HEK293 (cell line): Measurements from ENCODE around the gene GPATCH3.

Experiments used
- CTCF ChIA-PET: fragments of 350-600 bp; formaldehyde crosslinking; extraction: SDS; loops from one replicate; lab custom pipeline; 2021; ENCODE audit warnings: antibody characterized with exemption; lab: Yijun Ruan, JAX
- POLR2A ChIA-PET: fragments of 300-600 bp; formaldehyde crosslinking; extraction: SDS; loops from one replicate; lab custom pipeline; 2020; ENCODE audit warnings: antibody characterized with exemption, inconsistent platforms; lab: Yijun Ruan, JAX
- H3K27ac ChIP-seq: fragments of 200-500 bp; sonication (Bioruptor generic); 2 replicates; pipeline ENCODE4 v1.5.1; 2014; ENCODE audit warnings: low read depth, low read length, control low read depth, inconsistent platforms; ENCODE audit errors: extremely low read depth
- H3K36me3 ChIP-seq, 2 experiments: fragments of 200-500 bp in 1 of 2; sonication (Bioruptor generic) in 1 of 2; 1 replicate in 1 of 2; 2 replicates in 1 of 2; pipeline ENCODE4 v1.5.1; 2014 to 2017; ENCODE audit warnings: inconsistent platforms in 2 of 2, low read length in 2 of 2; ENCODE audit not compliant: control insufficient read depth in 2 of 2, insufficient read depth in 1 of 2
- H3K4me1 ChIP-seq: fragments of 200-500 bp; sonication (Bioruptor generic); 2 replicates; pipeline ENCODE4 v1.5.1; 2014; ENCODE audit warnings: mild to moderate bottlenecking, low read length, inconsistent platforms; ENCODE audit not compliant: control insufficient read depth, insufficient read depth
- H3K4me3 ChIP-seq: 2 replicates; pipeline ENCODE4 v1.5.1; 2011; ENCODE audit warnings: low read depth, mild to moderate bottlenecking, control low read depth, low read length, moderate library complexity
- H3K9me3 ChIP-seq: fragments of 200-500 bp; sonication (Bioruptor generic); 2 replicates; pipeline ENCODE4 v1.5.1; 2014; ENCODE audit warnings: low read depth, low read length, inconsistent platforms; ENCODE audit not compliant: control insufficient read depth, insufficient read depth
- GLI2 ChIP-seq: fragments of 450-650 bp; formaldehyde crosslinking; IDR thresholded peaks from 2 replicates; pipeline ENCODE4; 2017; ENCODE audit warnings: missing biosample characterization, missing genetic modification characterization, low read depth, borderline replicate concordance
- GLI4 ChIP-seq: fragments of 450-650 bp; formaldehyde crosslinking; IDR thresholded peaks from 2 replicates; pipeline ENCODE4 v1.5.1; 2016; ENCODE audit warnings: missing biosample characterization, missing genetic modification characterization
- KLF1 ChIP-seq: fragments of 450-650 bp; formaldehyde crosslinking; IDR thresholded peaks from 2 replicates; pipeline ENCODE4 v1.5.1; 2016; ENCODE audit warnings: missing biosample characterization, missing genetic modification characterization
- MEIS1 ChIP-seq: sonication (generic); formaldehyde crosslinking; IDR thresholded peaks from 2 replicates; pipeline ENCODE4 v1.8.1; 2022; ENCODE audit warnings: missing genetic modification reagents, mild to moderate bottlenecking, borderline replicate concordance
- OSR2 ChIP-seq: fragments of 450-650 bp; formaldehyde crosslinking; IDR thresholded peaks from 2 replicates; pipeline ENCODE4 v1.5.1; 2016; ENCODE audit warnings: missing biosample characterization, missing genetic modification characterization
- TRIM28 ChIP-seq: IDR thresholded peaks from 2 replicates; pipeline ENCODE4 v1.6.1; 2011; ENCODE audit warnings: low read length, control low read depth, borderline replicate concordance
- ZBTB6 ChIP-seq: fragments of 450-650 bp; formaldehyde crosslinking; IDR thresholded peaks from 2 replicates; pipeline ENCODE4 v1.5.1; 2017; ENCODE audit warnings: missing biosample characterization, missing genetic modification characterization
- ZBTB7A ChIP-seq: fragments of 450-650 bp; formaldehyde crosslinking; IDR thresholded peaks from 2 replicates; pipeline ENCODE4 v1.5.1; 2016; ENCODE audit warnings: low read depth, missing biosample characterization, missing genetic modification characterization
- ZNF174 ChIP-seq: fragments of 450-650 bp; formaldehyde crosslinking; IDR thresholded peaks from 2 replicates; pipeline ENCODE4 v1.5.0; 2017; ENCODE audit warnings: missing biosample characterization, mild to moderate bottlenecking, missing genetic modification characterization
- ZNF202 ChIP-seq: fragments of 450-650 bp; formaldehyde crosslinking; IDR thresholded peaks from 2 replicates; pipeline ENCODE4 v1.5.1; 2016; ENCODE audit warnings: missing biosample characterization, missing genetic modification characterization, borderline replicate concordance
- ZNF223 ChIP-seq: fragments of 450-650 bp; formaldehyde crosslinking; IDR thresholded peaks from 2 replicates; pipeline ENCODE4 v1.5.1; 2016; ENCODE audit warnings: missing biosample characterization, missing genetic modification characterization
- ZNF350 ChIP-seq: fragments of 450-650 bp; formaldehyde crosslinking; IDR thresholded peaks from 2 replicates; pipeline ENCODE4 v1.5.0; 2017; ENCODE audit warnings: missing biosample characterization, mild to moderate bottlenecking, missing genetic modification characterization
- ZNF362 ChIP-seq: fragments of 450-650 bp; formaldehyde crosslinking; IDR thresholded peaks from 2 replicates; pipeline ENCODE4 v1.5.1; 2016; ENCODE audit warnings: missing biosample characterization, missing genetic modification characterization
- ZNF423 ChIP-seq: fragments of 450-650 bp; formaldehyde crosslinking; IDR thresholded peaks from 2 replicates; pipeline ENCODE4 v1.5.1; 2016; ENCODE audit warnings: missing biosample characterization, missing genetic modification characterization
- ZNF645 ChIP-seq: fragments of 450-650 bp; formaldehyde crosslinking; IDR thresholded peaks from 2 replicates; pipeline ENCODE4; 2016; ENCODE audit warnings: missing biosample characterization, missing genetic modification characterization
- ZNF660 ChIP-seq: fragments of 450-650 bp; IDR thresholded peaks from 2 replicates; pipeline ENCODE4 v1.5.1; 2018; ENCODE audit warnings: missing biosample characterization, mild to moderate bottlenecking, missing genetic modification characterization
- ZNF677 ChIP-seq: fragments of 450-650 bp; IDR thresholded peaks from 2 replicates; pipeline ENCODE4 v1.5.0; 2018; ENCODE audit warnings: missing biosample characterization, mild to moderate bottlenecking, missing genetic modification characterization, moderate library complexity
- ZNF747 ChIP-seq: fragments of 450-650 bp; formaldehyde crosslinking; IDR thresholded peaks from 2 replicates; pipeline ENCODE4 v1.5.1; 2016; ENCODE audit warnings: missing biosample characterization, missing genetic modification characterization
- ZSCAN16 ChIP-seq: fragments of 450-650 bp; formaldehyde crosslinking; IDR thresholded peaks from 2 replicates; pipeline ENCODE4 v1.5.1; 2016; ENCODE audit warnings: missing biosample characterization, missing genetic modification characterization

Gene GPATCH3

GRCh38 chr1:26912147-26912490 lies 11.9 kb upstream of the GPATCH3 start:
- Histone ChIP-seq H3K4me3 (no peak overlapping the region), H3K27ac (no peak overlapping the region), H3K4me1 (peaks cover 8% of the 10 kb centered on the region), H3K9me3 (no peaks in the 10 kb centered on the region), H3K36me3 (no peaks in the 10 kb centered on the region)
- ChIA-PET CTCF (interaction anchor here (0.5 to 0.8 kb wide), 2 partner anchors 55 to 125 kb away, joined by 3 to 5 read pairs; no protein-coding TSS in a partner anchor), POLR2A (interaction anchor here (0.6 kb wide), 1 partner anchor 12 kb away, joined by 3 read pairs; the partner anchor contains the start of gene GPATCH3)
- TF ChIP-seq ZNF660 (tag by site-specific recombination) (no peak), ZNF677 (tag by site-specific recombination) (no peak)

GRCh38 chr1:26911399-26912146 lies 11.3 kb upstream of the GPATCH3 start:
- no peaks in the 10 kb centered on the region for H3K36me3 ChIP-seq
- H3K4me1 ChIP-seq = peaks cover 8% of the 10 kb centered on the region
- H3K4me3 ChIP-seq = no peak overlapping the region
- H3K9me3 ChIP-seq = no peaks in the 10 kb centered on the region
- CTCF ChIA-PET = no interaction called here
- POLR2A ChIA-PET = no interaction called here
- no peak overlapping the region for H3K27ac ChIP-seq
- TF ChIP-seq ZBTB7A = no peak
- no peak for TF ChIP-seq MEIS1 (CRISPR knock-in tag)
- no peak for TF ChIP-seq ZNF362 (tag by site-specific recombination)
- no peak for TF ChIP-seq ZBTB6 (tag by site-specific recombination)
- no peak for TF ChIP-seq ZNF223 (tag by site-specific recombination)
- TF ChIP-seq ZNF747 (tag by site-specific recombination) = no peak
- TF ChIP-seq ZNF350 (tag by site-specific recombination) = no peak
- TF ChIP-seq ZSCAN16 (tag by site-specific recombination) = no peak
- no peak for TF ChIP-seq ZNF645 (tag by site-specific recombination)
- no peak for TF ChIP-seq KLF1 (tag by site-specific recombination)
- no peak for TF ChIP-seq GLI2 (tag by site-specific recombination)
- TF ChIP-seq ZNF174 (tag by site-specific recombination) = no peak
- no peak for TF ChIP-seq OSR2 (tag by site-specific recombination)
- no peak for TF ChIP-seq ZNF423 (tag by site-specific recombination)
- no peak for TF ChIP-seq ZNF202 (tag by site-specific recombination)
- TF ChIP-seq GLI4 (tag by site-specific recombination) = no peak
- no peak for TF ChIP-seq TRIM28
